KBM-7 (cell line): ENCODE results near the gene TFAP2C.
"Not testable (repeated sequence)": the region's sequence is repeated elsewhere in the genome, so short reads cannot be mapped to it uniquely, and the experiment has no call there.

Source experiments
- DNase-seq: peaks from one replicate; pipeline ENCODE4 v3.0.0-alpha.2; 2015
- in situ Hi-C: fragments of 300-500 bp; cut with MboI; formaldehyde crosslinking; loops from 2 replicates; pipeline ENCODE4 v1.14.3; 2020; ENCODE audit warnings: low sequenced_read_pairs, low pct_unique_long_range_greater_than_20kb, mixed read lengths

Gene TFAP2C

GRCh38 chr20:56634307-56634706 lies 5.2 kb downstream of the TFAP2C start:
- in situ Hi-C loops = no loop called here
- no peak for DNase-seq

- in situ Hi-C loops = no loop called here
- DNase-seq = no peak
Measured at GRCh38 chr20:56634735-56635385, 5.8 kb downstream of the TFAP2C start.

GRCh38 chr20:56636716-56637115 lies 7.6 kb downstream of the TFAP2C start:
- no peak for DNase-seq
- in situ Hi-C loops = no loop called here

GRCh38 chr20:56637576-56637975 lies 8.5 kb downstream of the TFAP2C start:
- no peak for DNase-seq
- in situ Hi-C loops = no loop called here

GRCh38 chr20:56646599-56646998 lies 17.5 kb downstream of the TFAP2C start:
- in situ Hi-C loops = no loop called here

GRCh38 chr20:56653211-56653610 lies 24.1 kb downstream of the TFAP2C start:
- in situ Hi-C loops = no loop called here
- no peak for DNase-seq

More at GRCh38 chr20:56646599-56646998, 17.5 kb downstream of the TFAP2C start:
- DNase-seq = no peak

GRCh38 chr20:56656632-56657031 lies 27.5 kb downstream of the TFAP2C start:
- no peak for DNase-seq
- in situ Hi-C loops = no loop called here

GRCh38 chr20:56657879-56658278 lies 28.8 kb downstream of the TFAP2C start:
- DNase-seq = no peak
- in situ Hi-C loops = no loop called here

- DNase-seq, in situ Hi-C loops: not testable (repeated sequence)
Measured at GRCh38 chr20:56658341-56658947, 29.3 kb downstream of the TFAP2C start.

- DNase-seq = no peak
- in situ Hi-C loops = no loop called here
Measured at GRCh38 chr20:56663660-56664059, 34.6 kb downstream of the TFAP2C start.

GRCh38 chr20:56664796-56665195 lies 35.7 kb downstream of the TFAP2C start:
- in situ Hi-C loops = no loop called here

GRCh38 chr20:56665806-56666205 lies 36.7 kb downstream of the TFAP2C start:
- no peak for DNase-seq
- in situ Hi-C loops = no loop called here

More at GRCh38 chr20:56664796-56665195, 35.7 kb downstream of the TFAP2C start:
- no peak for DNase-seq

- DNase-seq = no peak
- in situ Hi-C loops = no loop called here
Measured at GRCh38 chr20:56673450-56673849, 44.3 kb downstream of the TFAP2C start.

GRCh38 chr20:56676001-56676400 lies 46.9 kb downstream of the TFAP2C start:
- in situ Hi-C loops = no loop called here
- no peak for DNase-seq

- in situ Hi-C loops = no loop called here
- no peak for DNase-seq
Measured at GRCh38 chr20:56676679-56677078, 47.6 kb downstream of the TFAP2C start.

- no peak for DNase-seq
- in situ Hi-C loops = no loop called here
Measured at GRCh38 chr20:56683077-56683865, 54.2 kb downstream of the TFAP2C start.

- in situ Hi-C loops = no loop called here
- DNase-seq = no peak
Measured at GRCh38 chr20:56685879-56686278, 56.8 kb downstream of the TFAP2C start.

GRCh38 chr20:56687061-56687460 lies 58.0 kb downstream of the TFAP2C start:
- in situ Hi-C loops = no loop called here
- no peak for DNase-seq

GRCh38 chr20:56688106-56688505 lies 59.0 kb downstream of the TFAP2C start:
- no peak for DNase-seq
- in situ Hi-C loops = no loop called here
